ENCODE measurements around the gene PTPRM. TPM values are rescaled to one million over a fixed set of nuclear protein-coding genes. Genes with fewer than 3 reads are reported as not detected.

The PTPRM gene
- polyA plus RNA-seq, 3 donors = 89.6 to 94.8 (median 92.6) TPM

DNA sequence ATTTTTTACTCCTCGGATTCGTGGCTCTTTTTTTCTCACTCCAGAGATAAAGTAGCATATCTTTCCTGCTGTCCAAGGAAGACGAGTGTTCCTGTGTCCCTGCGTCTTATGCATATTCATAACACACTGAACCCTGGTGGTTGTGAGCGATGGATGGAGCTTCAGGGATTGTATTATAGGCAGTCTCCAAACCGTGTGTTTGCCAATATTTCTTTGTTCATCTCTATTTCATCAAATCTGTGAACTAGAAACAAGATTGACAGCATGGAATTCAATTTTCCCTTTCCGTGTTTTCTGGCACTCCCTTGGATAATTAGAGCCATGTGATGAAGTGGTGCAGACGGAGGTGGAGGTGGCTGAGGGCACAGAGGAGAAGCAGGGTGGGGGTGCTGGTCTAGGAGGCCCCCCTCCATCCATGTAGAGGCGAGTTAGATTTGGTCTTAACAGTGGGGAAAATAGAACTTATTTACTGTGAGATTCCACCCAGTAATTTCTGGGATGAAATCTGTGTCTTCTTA is 240.9 kb downstream of the PTPRM start:
- DNase-seq (ENCODE audit: extremely low read depth in 1 of 11, low read depth in 9 of 11, low spot score in 4 of 11) = no peak

DNA sequence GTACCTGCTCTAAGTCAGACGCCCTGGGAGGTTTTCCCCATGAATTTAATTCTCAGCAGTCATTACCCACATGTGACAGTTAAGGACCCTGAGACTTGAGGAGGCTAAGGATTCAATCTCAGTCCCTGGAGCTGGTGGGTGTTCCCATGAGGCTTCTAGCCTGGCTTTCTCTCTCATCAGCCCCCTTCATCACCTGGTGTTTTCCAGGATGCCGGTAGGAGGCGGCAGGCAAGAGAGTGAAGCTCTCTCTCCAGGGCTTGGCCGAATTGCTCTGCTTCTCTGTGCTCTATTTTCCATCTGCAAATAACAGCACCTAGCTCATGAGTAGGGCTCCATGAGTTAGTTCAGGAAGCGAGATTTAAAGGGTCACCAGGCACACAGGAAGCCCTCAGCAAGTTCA is 241.9 kb downstream of the PTPRM start:
- DNase-seq (ENCODE audit: extremely low read depth in 1 of 11, low read depth in 9 of 11, low spot score in 4 of 11) = no peak

DNA sequence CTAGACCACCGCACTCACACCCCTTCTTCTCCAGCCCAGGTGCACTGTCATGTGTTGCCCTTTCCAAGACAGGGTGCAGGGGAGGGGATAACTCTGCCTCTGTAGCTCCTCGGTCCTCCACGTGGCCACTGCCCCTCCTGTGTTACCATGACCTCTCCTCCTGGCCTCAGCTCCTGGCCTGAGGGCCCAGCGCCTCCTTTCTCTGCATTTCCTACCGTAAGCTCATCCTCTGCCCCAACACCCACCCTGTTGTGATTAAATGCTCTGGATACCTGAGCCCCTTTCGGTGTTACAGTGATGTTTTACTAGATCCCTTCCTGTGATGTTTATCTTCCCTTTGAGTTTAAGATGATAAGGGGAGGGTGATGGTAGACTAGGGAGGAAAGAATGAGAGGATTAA is 242.3 kb downstream of the PTPRM start:
- no peak for DNase-seq (ENCODE audit: extremely low read depth in 1 of 11, low read depth in 9 of 11, low spot score in 4 of 11)

DNA sequence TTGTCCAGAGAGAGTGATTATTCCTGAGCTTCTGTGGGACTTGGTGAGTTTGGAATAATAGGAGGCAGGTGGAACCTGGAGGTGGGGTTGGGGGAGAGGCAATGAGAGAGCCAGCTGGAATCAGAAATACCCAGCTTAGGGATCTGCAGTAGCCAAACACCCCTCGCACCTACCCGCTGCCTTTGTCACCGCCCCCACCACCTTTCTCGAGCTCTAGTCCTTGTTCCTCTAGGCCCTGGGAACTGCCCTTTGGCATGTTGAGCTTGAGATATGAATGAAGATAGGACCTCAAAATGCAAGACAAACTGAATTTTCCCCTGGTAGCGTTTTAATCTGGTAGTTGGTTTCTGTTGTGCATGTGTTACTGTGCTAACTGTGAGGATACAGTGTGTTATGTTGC is 242.9 kb downstream of the PTPRM start:
- no peak for DNase-seq (ENCODE audit: extremely low read depth in 1 of 11, low read depth in 9 of 11, low spot score in 4 of 11)

DNA sequence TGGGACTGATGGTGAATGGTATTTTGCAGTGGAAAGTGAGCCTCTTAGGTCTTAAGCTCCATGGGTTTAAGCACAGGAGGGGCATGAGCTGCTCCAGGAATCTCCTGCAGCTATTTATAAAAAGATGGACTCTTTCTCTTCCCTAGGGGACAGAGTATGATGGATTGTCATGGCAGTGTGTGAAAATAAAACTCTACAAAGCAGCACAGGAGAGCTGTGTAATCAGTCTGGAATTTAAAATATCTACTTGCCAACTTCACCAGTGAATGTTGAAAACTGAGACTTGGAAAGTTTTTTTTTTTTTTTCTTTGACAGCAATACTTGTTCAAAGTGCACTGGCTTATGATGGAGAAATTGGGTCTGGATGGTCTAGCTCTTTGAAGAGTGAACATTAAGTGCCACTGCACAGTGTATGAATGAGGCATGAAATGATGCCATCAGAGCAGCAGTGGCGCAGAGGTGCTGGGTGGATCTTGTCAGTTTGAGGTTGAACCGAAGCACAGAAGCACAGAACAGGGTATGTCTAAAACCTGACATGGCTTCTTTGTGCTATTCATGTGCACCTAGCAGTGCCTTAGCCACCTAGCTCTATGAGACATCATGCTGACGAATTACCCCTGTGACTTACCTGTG is 245.4 kb downstream of the PTPRM start:
- DNase-seq (ENCODE audit: extremely low read depth in 1 of 11, low read depth in 9 of 11, low spot score in 4 of 11) = no peak

DNA sequence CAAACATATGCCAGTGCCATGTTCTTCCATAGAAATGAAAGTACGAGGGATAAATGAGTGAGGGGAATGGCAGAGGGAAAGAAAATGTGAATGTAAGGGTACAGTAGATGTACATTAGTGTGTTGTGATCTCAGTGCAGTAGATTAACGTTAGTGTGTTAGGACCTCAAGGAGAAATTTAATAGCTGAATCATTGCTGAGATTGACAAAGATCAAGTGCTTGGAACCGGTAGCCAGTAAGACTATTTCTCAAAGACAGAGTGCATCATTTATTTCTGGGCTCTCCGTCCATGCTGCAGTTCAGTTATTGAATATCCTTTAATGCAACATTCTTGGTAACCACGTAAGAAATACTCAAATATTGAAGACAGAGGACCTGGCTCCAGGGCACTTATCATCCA is 246.0 kb downstream of the PTPRM start:
- no peak for DNase-seq (ENCODE audit: extremely low read depth in 1 of 11, low read depth in 9 of 11, low spot score in 4 of 11)

DNA sequence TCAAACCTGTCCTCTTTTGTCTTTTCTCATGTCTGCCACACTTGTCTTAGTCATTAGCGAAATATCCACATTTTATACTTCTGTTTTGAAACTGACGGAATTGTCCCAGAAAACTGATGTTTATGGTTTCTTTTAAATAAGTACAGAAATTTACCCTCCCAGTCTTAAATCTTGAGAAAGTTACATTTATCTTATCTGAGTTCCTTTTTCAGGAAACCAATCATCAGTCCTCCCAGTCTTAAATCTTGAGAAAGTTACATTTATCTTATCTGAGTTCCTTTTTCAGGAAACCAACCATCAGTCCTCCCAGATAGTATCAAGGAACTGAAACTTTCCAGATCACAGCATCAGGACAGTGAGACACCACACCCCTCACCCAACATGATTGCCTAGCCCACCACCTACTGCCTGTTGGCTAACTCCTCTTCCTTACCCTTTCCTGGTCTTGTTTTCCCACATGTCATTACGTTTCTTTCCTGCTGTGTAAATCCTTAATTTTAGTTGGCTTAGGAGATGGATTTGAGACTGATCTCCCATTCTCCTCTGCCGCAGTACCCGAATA is 247.7 kb downstream of the PTPRM start:
- DNase-seq (ENCODE audit: extremely low read depth in 1 of 11, low read depth in 9 of 11, low spot score in 4 of 11) = no peak

DNA sequence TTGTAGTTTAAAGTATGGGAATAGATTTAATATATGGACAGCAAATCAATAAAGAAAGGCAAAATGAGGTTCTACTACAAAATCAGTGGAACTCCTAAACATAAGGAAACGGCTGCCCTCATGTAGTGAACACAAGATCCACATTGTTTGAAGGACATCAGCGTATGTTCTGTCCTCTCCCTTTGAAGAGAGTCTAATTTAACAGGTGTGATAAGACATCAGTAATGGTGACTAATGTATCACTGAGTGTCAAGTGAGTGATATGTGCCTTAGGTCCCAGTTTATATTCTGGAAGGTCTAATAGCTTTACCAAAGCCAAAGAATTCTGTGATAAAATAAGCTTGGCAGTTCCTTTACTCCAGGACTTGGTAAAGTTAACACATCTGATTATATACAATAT is 248.7 kb downstream of the PTPRM start:
- no peak for DNase-seq (ENCODE audit: extremely low read depth in 1 of 11, low read depth in 9 of 11, low spot score in 4 of 11)

DNA sequence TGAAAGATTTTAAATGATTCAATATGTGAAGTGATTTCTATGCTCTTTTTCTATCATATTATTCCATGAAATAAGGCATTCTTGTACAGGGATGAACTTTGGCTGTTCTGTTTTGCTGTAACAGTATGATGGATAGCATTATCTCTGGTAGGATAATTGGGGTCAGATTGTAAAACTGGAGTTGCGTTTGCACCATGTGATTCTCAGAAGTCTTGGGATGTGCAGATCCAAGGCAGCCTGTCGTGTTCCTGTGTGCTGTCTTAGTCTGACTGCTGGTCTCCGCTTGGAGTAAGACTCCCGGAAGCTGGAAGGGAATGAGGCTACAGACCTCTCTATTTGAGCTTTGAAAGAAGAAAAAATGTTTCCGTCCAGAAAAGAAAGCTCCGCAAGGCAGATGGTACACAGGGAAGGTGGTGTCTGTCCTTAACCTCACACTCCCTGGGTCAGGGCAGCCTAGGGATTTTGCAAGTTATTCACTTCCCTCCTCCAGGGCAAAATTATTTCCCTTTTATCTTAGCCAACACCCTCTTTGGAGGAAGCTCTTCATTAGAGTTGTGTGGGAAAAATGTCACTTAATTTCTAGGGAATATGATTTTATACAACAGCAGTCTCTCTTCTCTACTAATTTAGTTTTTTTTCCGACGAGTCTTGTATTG is 250.6 kb downstream of the PTPRM start:
- no peak for DNase-seq (ENCODE audit: extremely low read depth in 1 of 11, low read depth in 9 of 11, low spot score in 4 of 11)

DNA sequence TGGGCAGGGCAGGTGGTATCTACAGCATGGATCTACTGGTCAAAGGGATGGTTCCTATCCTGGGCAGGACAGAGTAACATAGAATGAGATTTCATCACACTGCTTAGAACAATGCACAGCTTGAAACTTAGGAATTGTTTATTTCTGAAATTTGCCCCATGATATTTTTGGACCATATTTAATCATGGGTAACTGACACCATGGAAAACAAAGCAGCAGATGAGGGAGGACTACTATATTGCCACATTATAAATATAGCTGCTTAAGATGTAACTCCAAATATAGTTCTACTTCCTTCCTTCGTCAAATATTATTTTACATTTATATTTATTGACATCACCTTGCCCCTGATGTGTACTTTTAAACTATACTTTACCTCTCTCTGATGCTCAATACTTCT is 254.7 kb downstream of the PTPRM start:
- no peak for DNase-seq (ENCODE audit: extremely low read depth in 1 of 11, low read depth in 9 of 11, low spot score in 4 of 11)

DNA sequence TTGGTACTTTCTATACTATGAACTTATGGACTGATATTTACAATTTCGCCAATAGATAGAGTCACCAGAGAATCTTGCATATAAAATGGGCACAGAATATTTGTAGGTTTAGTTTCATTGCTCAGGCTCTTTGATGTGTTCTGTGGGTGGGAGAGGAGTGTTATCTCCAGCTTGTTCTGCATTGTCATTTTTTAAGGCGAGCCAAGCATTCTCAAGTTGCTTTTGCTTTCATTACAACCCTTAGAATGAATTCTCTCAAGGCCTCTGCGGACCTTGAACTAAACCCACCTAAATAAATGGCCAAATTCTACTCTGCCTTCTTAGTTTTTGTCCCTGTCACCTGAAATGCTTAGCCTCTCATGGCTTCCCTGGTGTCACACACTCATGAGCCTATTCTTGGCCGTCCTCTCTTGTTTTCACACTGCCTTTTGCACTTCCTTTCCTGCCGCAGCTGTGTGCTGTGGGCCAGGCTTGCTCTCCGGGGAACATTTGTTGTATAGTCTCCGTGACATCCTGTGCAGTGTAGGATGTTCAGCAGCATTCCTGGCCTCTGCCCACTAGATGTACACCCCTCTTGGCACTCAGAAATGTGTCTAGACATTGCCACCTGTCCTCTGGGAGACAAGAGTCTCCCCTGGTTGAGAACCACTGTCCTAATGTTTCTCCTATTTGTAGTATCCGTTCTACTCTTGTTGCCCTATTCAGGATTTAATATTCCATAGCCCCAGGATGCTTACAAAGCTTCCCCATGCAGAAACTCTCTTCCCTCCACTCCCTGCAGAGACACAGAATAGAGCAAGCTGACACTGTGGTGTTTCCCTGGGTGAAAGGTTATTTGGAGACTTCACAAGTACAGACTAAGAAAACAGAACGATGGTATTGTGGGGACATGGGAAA is 255.6 kb downstream of the PTPRM start:
- peak in 1 of 11 donors; percentile 13 for DNase-seq (ENCODE audit: extremely low read depth in 1 of 11, low read depth in 9 of 11, low spot score in 4 of 11)

DNA sequence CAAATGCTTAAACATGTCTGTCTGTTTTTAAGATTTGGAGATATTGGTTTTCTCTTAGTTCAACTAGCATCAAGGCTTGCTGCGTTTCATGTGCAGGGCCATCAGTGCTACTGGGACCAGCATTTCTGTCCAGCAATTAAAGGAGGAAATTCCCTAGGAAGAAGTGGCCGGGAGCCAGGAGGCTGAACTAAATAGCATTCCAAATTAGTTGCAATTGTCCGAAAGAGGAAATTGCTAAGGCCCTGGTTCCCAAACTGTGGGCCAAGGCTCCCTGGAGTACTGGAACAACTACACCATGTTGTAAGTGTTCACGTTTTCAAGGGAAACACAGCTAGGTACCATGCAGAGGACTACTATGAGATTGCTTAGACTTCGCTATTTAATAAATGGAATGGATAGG is 257.9 kb downstream of the PTPRM start:
- no peak for DNase-seq (ENCODE audit: extremely low read depth in 1 of 11, low read depth in 9 of 11, low spot score in 4 of 11)

DNA sequence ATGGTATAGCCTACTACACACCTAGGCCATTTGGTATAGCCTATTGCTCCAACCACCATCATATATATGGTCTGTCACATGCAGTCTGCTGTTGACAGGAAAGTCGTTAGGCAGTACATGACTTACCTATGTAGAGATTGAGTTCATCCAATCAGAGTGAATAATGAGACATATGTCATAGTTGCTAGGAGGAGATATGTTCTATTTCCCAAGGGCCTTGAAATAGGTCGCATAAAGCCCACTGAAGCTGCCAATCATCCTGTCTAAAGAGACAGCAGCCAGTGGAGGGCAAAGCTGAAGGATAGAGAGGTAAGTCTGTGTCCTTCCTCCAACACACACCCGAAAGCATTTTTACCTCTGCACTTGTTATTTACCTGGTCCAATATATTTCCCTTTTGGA is 263.4 kb downstream of the PTPRM start:
- DNase-seq (ENCODE audit: extremely low read depth in 1 of 11, low read depth in 9 of 11, low spot score in 4 of 11) = no peak

DNA sequence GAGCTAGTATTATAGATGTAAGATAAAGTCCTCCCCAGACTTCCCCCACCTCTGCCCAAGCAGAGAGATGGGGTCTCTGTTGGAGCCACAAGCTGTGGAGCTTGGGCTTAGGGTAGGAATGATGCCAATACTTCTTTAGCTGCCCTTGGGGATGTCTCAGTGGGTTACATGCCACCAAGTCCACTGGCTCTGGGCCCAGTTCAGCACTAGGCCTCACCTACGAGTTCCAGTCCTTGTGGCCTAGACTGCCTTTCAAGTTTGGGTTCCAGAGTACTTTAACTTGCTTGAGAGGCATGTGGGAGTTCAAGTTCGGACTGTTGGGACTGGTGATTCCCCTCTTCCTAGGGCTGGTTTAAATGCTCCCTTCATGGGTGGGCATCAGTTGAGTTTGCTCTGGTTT is 272.4 kb downstream of the PTPRM start:
- DNase-seq (ENCODE audit: extremely low read depth in 1 of 11, low read depth in 9 of 11, low spot score in 4 of 11) = no peak

DNA sequence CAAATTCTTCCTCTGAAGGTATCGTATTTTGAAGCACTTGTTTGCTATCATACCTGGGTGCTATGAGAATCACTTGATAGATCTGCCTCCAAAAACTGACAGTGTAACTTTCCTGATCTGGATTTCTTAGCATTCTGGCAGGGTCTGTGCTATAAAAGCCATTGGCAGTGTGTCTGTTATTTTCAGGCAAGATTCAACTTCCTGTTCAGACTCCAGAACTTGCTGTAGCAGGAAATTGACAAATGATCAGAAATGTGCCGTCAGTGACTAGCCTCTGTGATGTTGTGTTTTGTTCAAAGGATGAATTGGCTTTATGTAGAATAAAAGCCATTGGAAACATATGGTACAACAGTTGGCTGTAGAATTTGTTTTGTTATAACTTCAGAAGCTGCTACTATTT is 273.3 kb downstream of the PTPRM start:
- DNase-seq (ENCODE audit: extremely low read depth in 1 of 11, low read depth in 9 of 11, low spot score in 4 of 11) = no peak

DNA sequence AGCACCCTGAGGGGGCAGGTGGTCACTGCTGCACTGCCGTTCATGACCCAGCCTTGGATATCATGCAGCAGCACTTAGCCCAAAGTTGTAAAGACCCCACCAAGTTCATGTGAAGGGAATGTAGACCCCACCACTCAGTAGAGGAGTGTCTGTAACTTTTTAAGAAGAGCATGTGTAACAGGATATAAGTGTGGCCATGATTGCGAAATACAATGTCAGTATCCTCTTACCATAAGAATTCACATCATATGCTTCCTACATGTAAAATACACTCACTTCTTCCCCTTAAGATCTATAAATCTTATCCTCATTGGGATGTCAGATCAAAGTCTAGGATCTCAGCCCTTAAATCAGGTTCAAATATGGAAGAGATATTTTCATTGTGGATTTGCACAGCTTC is 276.9 kb downstream of the PTPRM start:
- DNase-seq (ENCODE audit: extremely low read depth in 1 of 11, low read depth in 9 of 11, low spot score in 4 of 11) = no peak

DNA sequence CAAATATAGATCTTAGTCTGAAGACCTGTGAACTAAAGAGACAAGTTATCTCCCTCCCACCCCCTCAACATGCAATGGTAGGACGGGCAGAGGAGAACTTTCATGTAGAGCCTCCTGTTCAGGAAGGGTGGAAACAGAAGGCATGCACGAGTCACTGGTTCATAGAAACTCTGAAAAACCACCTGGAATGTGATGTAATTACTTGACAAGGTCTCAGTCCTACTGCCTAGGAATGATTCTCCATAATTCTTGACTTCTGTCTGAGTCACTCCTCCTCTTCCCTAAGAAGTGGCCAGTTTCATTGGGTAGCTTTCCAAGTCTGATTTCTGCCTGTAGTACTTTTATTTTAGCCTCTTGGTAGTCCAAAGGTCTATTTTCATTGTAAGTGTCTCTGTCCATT is 277.3 kb downstream of the PTPRM start:
- no peak for DNase-seq (ENCODE audit: extremely low read depth in 1 of 11, low read depth in 9 of 11, low spot score in 4 of 11)

DNA sequence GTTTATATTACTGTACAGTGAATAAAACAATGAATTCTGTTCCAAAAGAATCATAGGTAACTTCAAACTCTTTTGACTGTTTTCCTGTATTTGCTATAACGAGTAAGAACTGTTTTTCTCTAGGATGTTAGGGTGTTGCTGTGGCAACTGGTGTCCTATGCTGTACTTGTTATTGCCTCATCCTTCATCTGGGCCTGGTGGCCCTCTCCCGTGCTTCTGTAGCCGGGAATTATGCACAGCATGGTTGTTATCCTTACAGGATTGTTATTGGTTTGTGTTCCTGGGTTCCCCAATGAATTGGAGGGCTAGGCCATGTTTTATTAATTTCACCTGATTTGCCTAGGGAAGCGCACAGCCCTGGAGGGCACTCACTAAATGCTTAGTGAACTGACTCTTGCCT is 279.2 kb downstream of the PTPRM start:
- no peak for DNase-seq (ENCODE audit: extremely low read depth in 1 of 11, low read depth in 9 of 11, low spot score in 4 of 11)

DNA sequence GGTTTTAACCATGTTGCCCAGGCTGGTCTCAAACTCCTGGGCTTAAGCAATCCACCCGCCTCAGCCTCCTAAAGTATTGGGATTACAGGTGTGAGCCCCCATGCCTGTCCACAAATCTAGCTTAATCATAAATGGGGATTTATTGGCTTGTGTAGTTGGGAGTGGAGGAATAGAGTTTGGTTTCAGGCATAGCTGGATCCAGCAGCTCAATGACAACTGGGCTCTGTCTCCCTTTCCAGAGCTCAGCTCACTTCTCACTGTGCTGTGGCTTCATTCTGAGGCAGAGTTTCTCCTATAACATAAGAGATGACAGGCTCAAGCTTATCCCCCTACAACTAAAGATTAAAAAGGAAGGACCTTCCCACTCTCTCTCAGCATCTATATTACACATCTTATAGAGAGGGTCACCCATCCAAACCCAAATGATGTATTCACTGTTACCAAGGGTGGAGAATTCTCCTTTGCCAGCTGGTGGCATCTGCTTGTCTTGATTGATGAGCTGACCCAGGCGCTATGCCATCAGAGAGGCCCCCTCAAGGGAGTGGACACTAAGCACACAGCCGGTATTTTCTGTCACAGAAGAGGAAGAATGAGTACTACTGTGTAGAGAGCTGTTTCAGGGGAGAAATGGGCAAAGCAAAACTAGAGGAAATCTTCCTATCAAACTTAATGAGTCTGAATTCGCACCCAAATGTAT is 280.4 kb downstream of the PTPRM start:
- no peak for DNase-seq (ENCODE audit: extremely low read depth in 1 of 11, low read depth in 9 of 11, low spot score in 4 of 11)

Measured in renal cortex interstitium (tissue), 11 donors.